PC-3 (cell line): ENCODE data around the gene S100A7A. TPM values are rescaled to one million over a fixed set of nuclear protein-coding genes. Genes with fewer than 3 reads are reported as not detected.

ENCODE experiments used
- ATAC-seq: fragments of 200-7000 bp; cut with Tn5 transposase; 2 replicates; pipeline ENCODE4 v1.9.1; 2020; ENCODE audit warnings: mild to moderate bottlenecking, moderate library complexity
- BruUV-seq: library from RNA; stranded (reverse); fragments of 400-500 nt; replicated peaks from 2 replicates; lab custom pipeline; 2021; lab: Mats Ljungman, UMichigan
- CTCF ChIA-PET: fragments of 300-600 bp; sonication (Branson Sonifier 250); formaldehyde crosslinking; loops from one replicate; lab custom pipeline; 2022; ENCODE audit warnings: antibody characterized with exemption; lab: Charles Lee
- POLR2A ChIA-PET: fragments of 300-600 bp; sonication (Branson Sonifier 250); formaldehyde crosslinking; loops from one replicate; lab custom pipeline; 2022; ENCODE audit warnings: antibody characterized with exemption; ENCODE audit not compliant: unreplicated experiment; lab: Charles Lee
- DNase-seq: peaks from one replicate; pipeline ENCODE4 v3.0.0-alpha.2; 2015
- H2AFZ ChIP-seq: fragments of 300-600 bp; sonication (generic); 2 replicates; pipeline ENCODE4 v1.6.0; 2016; ENCODE audit warnings: antibody characterized with exemption, low read length
- H3F3A ChIP-seq: fragments of 300-600 bp; sonication (generic); one replicate; pipeline ENCODE4 v1.6.0; 2017; ENCODE audit warnings: antibody characterized with exemption, low read length, control low read depth, mild to moderate bottlenecking; ENCODE audit not compliant: unreplicated experiment
- H3K27ac ChIP-seq: fragments of 300-600 bp; sonication (generic); 2 replicates; pipeline ENCODE4 v1.5.1; 2016; ENCODE audit warnings: mild to moderate bottlenecking, low read length
- H3K27me3 ChIP-seq: fragments of 300-600 bp; sonication (generic); 2 replicates; pipeline ENCODE4 v1.6.1; 2016; ENCODE audit warnings: low read length, mixed read lengths
- H3K36me3 ChIP-seq: fragments of 300-600 bp; sonication (generic); 2 replicates; pipeline ENCODE4 v1.6.1; 2016; ENCODE audit warnings: low read depth, mixed run types, low read length, mixed read lengths
- H3K4me1 ChIP-seq: fragments of 300-600 bp; sonication (generic); 2 replicates; pipeline ENCODE4 v1.5.1; 2016; ENCODE audit warnings: low read length; ENCODE audit not compliant: insufficient read depth
- H3K4me2 ChIP-seq: fragments of 300-600 bp; sonication (generic); 2 replicates; pipeline ENCODE4 v1.6.0; 2016; ENCODE audit warnings: low read length
- H3K4me3 ChIP-seq: fragments of 300-600 bp; sonication (generic); 2 replicates; pipeline ENCODE4 v1.5.1; 2016; ENCODE audit warnings: mild to moderate bottlenecking, low read length, mixed read lengths
- H3K79me2 ChIP-seq: fragments of 300-600 bp; sonication (generic); 2 replicates; pipeline ENCODE4 v1.6.1; 2017; ENCODE audit warnings: low read length, mixed read lengths
- H3K9ac ChIP-seq: fragments of 300-600 bp; sonication (generic); 2 replicates; pipeline ENCODE4 v1.6.0; 2016; ENCODE audit warnings: mild to moderate bottlenecking, low read length
- H3K9me2 ChIP-seq: fragments of 300-600 bp; sonication (generic); replicated peaks from 2 replicates; pipeline ENCODE4 v1.6.1; 2016; ENCODE audit warnings: mixed run types, low read length, mixed read lengths
- H3K9me3 ChIP-seq: fragments of 300-600 bp; sonication (generic); 2 replicates; pipeline ENCODE4 v1.6.1; 2016; ENCODE audit warnings: low read length, mixed read lengths
- H4K20me1 ChIP-seq: fragments of 300-600 bp; sonication (generic); 2 replicates; pipeline ENCODE4 v1.6.1; 2016; ENCODE audit warnings: low read length, mixed read lengths
- EZH2 ChIP-seq: fragments of 300-600 bp; sonication (generic); IDR thresholded peaks from one replicate; pipeline ENCODE4 v1.6.1; 2017; ENCODE audit warnings: antibody characterized with exemption, mild to moderate bottlenecking, low read length; ENCODE audit not compliant: unreplicated experiment
- EZH2phosphoT487 ChIP-seq: fragments of 300-600 bp; sonication (generic); IDR thresholded peaks from 2 replicates; pipeline ENCODE4 v1.6.1; 2018; ENCODE audit warnings: mild to moderate bottlenecking, antibody characterized with exemption, low read length, borderline replicate concordance
- intact Hi-C: fragments of 100-400 bp; cut with micrococcal nuclease; formaldehyde crosslinking; loops from 2 replicates; pipeline ENCODE4 v1.9.0; 2023
- total RNA-seq: library from RNA; depleted of rRNA; stranded (reverse); fragments of >200 nt; gene quantifications from 2 replicates; pipeline ENCODE4 v1.2.3, GENCODE V29; 2014
- TF ChIP-seq, protein P1 (sequence below): fragments of 300-600 bp; sonication (generic); conservative IDR thresholded peaks from 2 replicates; pipeline ENCODE4 v1.5.1; 2017; ENCODE audit warnings: antibody characterized with exemption, low read depth, mild to moderate bottlenecking, low read length

Gene S100A7A
- total RNA-seq, 1 experiment from 2014 or later = not detected

DNA sequence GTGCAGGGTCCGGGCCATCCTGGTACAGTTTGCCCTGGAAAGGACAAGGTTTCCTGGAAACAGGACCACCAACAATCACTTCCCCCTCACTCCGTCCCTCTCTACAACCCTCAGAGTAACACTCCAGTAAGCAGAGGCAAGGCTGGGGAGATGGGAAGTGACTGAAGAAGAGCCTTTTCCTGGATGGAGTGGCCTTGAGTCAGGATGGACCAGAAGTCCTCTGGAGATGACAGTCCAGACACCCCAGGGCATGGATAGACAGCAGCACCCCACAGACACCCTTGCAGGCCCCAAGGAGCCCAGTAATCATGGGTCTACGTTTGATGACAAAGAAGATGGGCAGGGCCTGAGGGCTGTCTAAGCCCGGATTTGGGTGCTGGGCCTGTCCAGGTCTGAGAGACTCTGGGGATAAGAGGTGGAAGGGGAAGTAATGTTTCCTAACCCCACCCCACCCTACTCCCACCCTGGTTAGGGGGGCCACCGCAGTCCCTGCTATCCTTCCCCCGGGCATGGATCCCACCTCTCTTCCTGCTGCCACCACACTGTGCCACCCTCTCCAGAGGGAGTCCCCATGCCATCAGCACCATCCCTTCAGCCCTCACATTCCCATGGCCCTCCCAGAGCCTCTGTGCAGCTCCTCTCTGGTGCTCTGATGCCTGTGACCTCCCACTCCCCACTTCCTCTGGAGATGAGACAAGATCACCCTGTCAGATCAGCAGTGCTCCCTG lies 18.2 kb upstream of the S100A7A start:
- Histone ChIP-seq H3K4me3 (no peak overlapping the region), H2AFZ (no peak overlapping the region), H3K9ac (no peak overlapping the region), H4K20me1 (no peaks in the 10 kb centered on the region), H3K9me2 (no peaks in the 10 kb centered on the region), H3K27me3 (peaks cover 70% of the 10 kb centered on the region), H3K27ac (no peak overlapping the region), H3K4me2 (no peak overlapping the region), H3K36me3 (no peaks in the 10 kb centered on the region), H3K4me1 (peaks cover 14% of the 10 kb centered on the region), H3K79me2 (no peaks in the 10 kb centered on the region), H3K9me3 (no peaks in the 10 kb centered on the region), H3F3A (no peaks in the 10 kb centered on the region)
- ATAC-seq (no peak), DNase-seq (no peak)
- BruUV-seq = no TSS peak
- CTCF ChIA-PET = no interaction called here
- TF ChIP-seq EZH2phosphoT487 (no peak), EZH2 (no peak)
- TF ChIP-seq, protein P1, sequence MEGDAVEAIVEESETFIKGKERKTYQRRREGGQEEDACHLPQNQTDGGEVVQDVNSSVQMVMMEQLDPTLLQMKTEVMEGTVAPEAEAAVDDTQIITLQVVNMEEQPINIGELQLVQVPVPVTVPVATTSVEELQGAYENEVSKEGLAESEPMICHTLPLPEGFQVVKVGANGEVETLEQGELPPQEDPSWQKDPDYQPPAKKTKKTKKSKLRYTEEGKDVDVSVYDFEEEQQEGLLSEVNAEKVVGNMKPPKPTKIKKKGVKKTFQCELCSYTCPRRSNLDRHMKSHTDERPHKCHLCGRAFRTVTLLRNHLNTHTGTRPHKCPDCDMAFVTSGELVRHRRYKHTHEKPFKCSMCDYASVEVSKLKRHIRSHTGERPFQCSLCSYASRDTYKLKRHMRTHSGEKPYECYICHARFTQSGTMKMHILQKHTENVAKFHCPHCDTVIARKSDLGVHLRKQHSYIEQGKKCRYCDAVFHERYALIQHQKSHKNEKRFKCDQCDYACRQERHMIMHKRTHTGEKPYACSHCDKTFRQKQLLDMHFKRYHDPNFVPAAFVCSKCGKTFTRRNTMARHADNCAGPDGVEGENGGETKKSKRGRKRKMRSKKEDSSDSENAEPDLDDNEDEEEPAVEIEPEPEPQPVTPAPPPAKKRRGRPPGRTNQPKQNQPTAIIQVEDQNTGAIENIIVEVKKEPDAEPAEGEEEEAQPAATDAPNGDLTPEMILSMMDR = no peak
- intact Hi-C loops = no loop called here
- POLR2A ChIA-PET = no interaction called here

DNA sequence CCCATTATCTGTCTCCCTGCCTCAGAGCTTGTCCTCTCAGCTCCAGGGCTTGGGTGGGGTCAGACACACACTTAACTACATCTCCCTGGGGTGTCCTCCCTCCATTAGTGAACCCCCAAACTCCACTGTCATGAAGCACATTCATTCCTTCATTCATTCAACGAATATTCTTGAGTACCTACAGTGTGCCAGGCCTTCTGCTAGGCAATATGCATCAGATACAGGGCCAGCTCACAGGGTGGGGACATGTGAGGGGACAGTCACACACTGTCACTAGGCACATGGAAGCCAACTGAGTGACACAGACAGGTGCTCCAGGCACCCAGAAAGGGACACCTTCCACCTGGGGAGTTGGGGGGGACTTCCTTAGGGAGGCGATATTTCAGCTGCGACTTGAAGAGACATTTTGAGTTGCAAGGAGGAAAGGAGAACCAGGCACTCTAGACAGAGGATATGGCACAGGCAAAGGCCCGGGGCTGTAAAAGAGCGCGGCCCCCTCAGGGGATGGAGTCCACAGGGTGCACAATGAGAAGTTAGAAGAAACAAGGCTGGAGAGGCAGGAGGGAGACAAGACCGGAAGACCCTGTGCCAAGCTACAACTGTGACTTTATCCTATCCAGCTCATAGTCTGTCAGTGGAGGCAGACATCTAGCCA lies 16.8 kb upstream of the S100A7A start:
- no peak overlapping the region for H3K9ac ChIP-seq
- no peaks in the 10 kb centered on the region for H3K36me3 ChIP-seq
- H3K79me2 ChIP-seq = no peaks in the 10 kb centered on the region
- H3K4me3 ChIP-seq = no peak overlapping the region
- no peaks in the 10 kb centered on the region for H4K20me1 ChIP-seq
- CTCF ChIA-PET = no interaction called here
- no peak overlapping the region for H3K4me2 ChIP-seq
- no peak overlapping the region for H3K27ac ChIP-seq
- no peaks in the 10 kb centered on the region for H3F3A ChIP-seq
- H3K9me3 ChIP-seq = no peaks in the 10 kb centered on the region
- no peaks in the 10 kb centered on the region for H3K9me2 ChIP-seq
- peaks cover 83% of the 10 kb centered on the region for H3K27me3 ChIP-seq
- POLR2A ChIA-PET = no interaction called here
- peaks cover 10% of the 10 kb centered on the region for H3K4me1 ChIP-seq
- TF ChIP-seq EZH2 = no peak
- no peak for TF ChIP-seq EZH2phosphoT487
- TF ChIP-seq, protein P1 = no peak
- H2AFZ ChIP-seq = no peak overlapping the region
- intact Hi-C loops = no loop called here
- ATAC-seq (no peak), DNase-seq (no peak)
- no TSS peak for BruUV-seq

DNA sequence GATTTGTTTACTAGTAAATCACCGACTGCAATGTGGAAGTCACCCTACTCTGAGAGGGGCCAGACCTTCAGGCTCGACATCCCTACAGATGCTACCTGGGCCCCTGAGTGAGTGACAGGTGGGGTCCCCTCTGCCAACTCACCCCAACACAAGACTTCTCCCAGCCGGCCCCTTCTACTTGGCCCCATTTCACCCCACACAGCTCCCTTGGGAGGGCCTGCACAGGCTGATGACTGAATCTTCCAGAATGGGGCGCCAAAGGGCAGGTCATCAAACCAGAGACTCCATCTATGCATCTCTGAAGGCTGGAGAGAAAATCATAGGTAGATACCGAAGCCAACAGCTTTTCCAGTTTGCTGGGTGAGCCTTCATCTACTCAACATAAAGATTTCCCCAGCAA lies 16.1 kb upstream of the S100A7A start:
- Histone ChIP-seq H3K9me2 (no peaks in the 10 kb centered on the region), H3K4me2 (no peak overlapping the region), H3K4me3 (no peak overlapping the region), H3K4me1 (peaks cover 5% of the 10 kb centered on the region), H3K9ac (no peak overlapping the region), H4K20me1 (no peaks in the 10 kb centered on the region), H3K79me2 (no peaks in the 10 kb centered on the region), H3K27ac (no peak overlapping the region), H3K9me3 (no peaks in the 10 kb centered on the region), H2AFZ (no peak overlapping the region), H3K27me3 (peaks cover 88% of the 10 kb centered on the region), H3F3A (no peaks in the 10 kb centered on the region), H3K36me3 (no peaks in the 10 kb centered on the region)
- POLR2A ChIA-PET = interaction anchor here (0.7 kb wide), 1 partner anchor 106 kb away, joined by 3 read pairs; no protein-coding TSS in a partner anchor
- CTCF ChIA-PET = no interaction called here
- BruUV-seq = no TSS peak
- DNase-seq = no peak
- ATAC-seq = peak; percentile 38; the same call in 1 of the 2 replicates
- intact Hi-C loops = no loop called here
- no peak for TF ChIP-seq EZH2
- TF ChIP-seq, protein P1 = peak; percentile 41; the same call in 1 of the 2 replicates
